Motor neuron (in vitro differentiated cells): Measurements from ENCODE around the gene TBCD. TPM values are rescaled to one million over a fixed set of nuclear protein-coding genes. Genes with fewer than 3 reads are reported as not detected.

Experiments used
- ATAC-seq, 8 experiments: fragments of 200-7000 bp; cut with Tn5 transposase; replicated peaks in 6 of 8; 2 replicates each; pipeline ENCODE4 v1.8.0; 2021; ENCODE audit warnings: mild to moderate bottlenecking in 8 of 8, moderate library complexity in 8 of 8
- H3K27ac ChIP-seq, 2 donors: fragments of 250-450 bp; sonication (Bioruptor Pico); 2 replicates each; pipeline ENCODE4 v1.9.0; 2021; ENCODE audit warnings: antibody characterized with exemption in 2 of 2, mild to moderate bottlenecking in 2 of 2, moderate library complexity in 1 of 2
- H3K4me1 ChIP-seq, 2 donors: fragments of 250-450 bp; sonication (Bioruptor Pico); replicated peaks in 1 of 2; 2 replicates each; pipeline ENCODE4 v1.6.1; 2021; ENCODE audit warnings: antibody characterized with exemption in 2 of 2, mild to moderate bottlenecking in 2 of 2, moderate library complexity in 1 of 2
- H3K4me3 ChIP-seq, 5 donors: fragments of 250-450 bp; sonication (Bioruptor Pico); 2 replicates each; pipeline ENCODE4 v1.9.0; 2021; ENCODE audit warnings: antibody characterized with exemption in 5 of 5, mild to moderate bottlenecking in 5 of 5, moderate library complexity in 4 of 5
- WGBS, 10 experiments: fragments of 450-650 bp; shearing (Covaris generic); methylation state at CpG; one replicate each; pipeline ENCODE4 v1.0.0; 2022; 5-methylcytosine and 5-hydroxymethylcytosine counted together
- in situ Hi-C, 9 experiments: fragments of 400-800 bp; cut with MboI; loops; one replicate each; pipeline ENCODE4 v1.15.0; 2021; ENCODE audit warnings: low sequenced_read_pairs in 9 of 9, low pct_unique_long_range_greater_than_20kb in 2 of 9; ENCODE audit not compliant: unreplicated experiment in 9 of 9
- total RNA-seq, 8 experiments: library from RNA; unstranded; fragments of 300-600 nt; gene quantifications; 2 replicates each; pipeline versions ENCODE4 v1.2.3 to v1.2.4, GENCODE V29; 2022

The TBCD gene
- total RNA-seq, 8 experiments from 2014 or later, result 27.2 to 94.3 (median 47.2) TPM

GRCh38 chr17:82814834-82815233 is 63.0 kb downstream of the TBCD start:
- no peak overlapping the region for H3K27ac ChIP-seq
- in situ Hi-C loops, result no loop called here
- H3K4me3 ChIP-seq, result no peak overlapping the region
- WGBS, 10 experiments, result 90 to 100% (median 93%) methylated on average over 2 to 16 of the region's 20 CpGs; no CpG with 5 or more reads in 6 of the 10 experiments
- no peak for ATAC-seq
- no peaks in the 10 kb centered on the region for H3K4me1 ChIP-seq

GRCh38 chr17:82815354-82815753 is 63.5 kb downstream of the TBCD start:
- 100% methylated on average over 1 of the region's 5 CpGs; no CpG with 5 or more reads in 8 of the 10 experiments for WGBS, 10 experiments
- in situ Hi-C loops, result no loop called here
- ATAC-seq, result peak in 1 of 8 experiments; percentile 34

GRCh38 chr17:82815790-82816305 is 64.0 kb downstream of the TBCD start:
- in situ Hi-C loops, result no loop called here
- WGBS, 10 experiments, result 64 to 100% (median 90%) methylated on average over 3 to 13 of the region's 13 CpGs

More at GRCh38 chr17:82815354-82815753, 63.5 kb downstream of the TBCD start:
- Histone ChIP-seq H3K4me1 (no peaks in the 10 kb centered on the region), H3K27ac (no peak overlapping the region), H3K4me3 (no peak overlapping the region)

GRCh38 chr17:82816358-82816757 is 64.5 kb downstream of the TBCD start:
- no peaks in the 10 kb centered on the region for H3K4me1 ChIP-seq
- ATAC-seq, result no peak
- in situ Hi-C loops, result no loop called here
- H3K4me3 ChIP-seq, result no peak overlapping the region
- no peak overlapping the region for H3K27ac ChIP-seq
- WGBS, 10 experiments, result 64 to 100% (median 93%) methylated on average over 3 to 5 of the region's 7 CpGs; no CpG with 5 or more reads in 3 of the 10 experiments

More at GRCh38 chr17:82815790-82816305, 64.0 kb downstream of the TBCD start:
- peak in 1 of 8 experiments; percentile 59 for ATAC-seq
- Histone ChIP-seq H3K4me1 (no peaks in the 10 kb centered on the region), H3K27ac (no peak overlapping the region), H3K4me3 (no peak overlapping the region)

GRCh38 chr17:82817947-82818346 is 66.1 kb downstream of the TBCD start:
- no peak for ATAC-seq
- 79 to 100% (median 98%) methylated on average over 1 to 4 of the region's 5 CpGs; no CpG with 5 or more reads in 4 of the 10 experiments for whole genome bisulfite sequencing, 10 experiments

GRCh38 chr17:82820278-82821251 is 68.7 kb downstream of the TBCD start:
- ATAC-seq, result peak in 2 of 8 experiments; percentile 30 to 35
- H3K4me3 ChIP-seq, result no peak overlapping the region
- no peak overlapping the region for H3K27ac ChIP-seq
- H3K4me1 ChIP-seq, result no peaks in the 10 kb centered on the region
- WGBS, 10 experiments, result 56 to 100% (median 93%) methylated on average over 1 to 4 of the region's 5 CpGs
- in situ Hi-C loops, result no loop called here

More at GRCh38 chr17:82817947-82818346, 66.1 kb downstream of the TBCD start:
- H3K27ac ChIP-seq, result no peak overlapping the region
- H3K4me1 ChIP-seq, result no peaks in the 10 kb centered on the region
- in situ Hi-C loops, result no loop called here
- no peak overlapping the region for H3K4me3 ChIP-seq

- no peak for ATAC-seq
- WGBS, 10 experiments, result 83 to 100% (median 100%) methylated on average over 1 to 2 of the region's 2 CpGs; no CpG with 5 or more reads in 2 of the 10 experiments
- Histone ChIP-seq H3K4me1 (no peaks in the 10 kb centered on the region), H3K4me3 (no peak overlapping the region), H3K27ac (no peak overlapping the region)
- in situ Hi-C loops, result no loop called here
Measured at GRCh38 chr17:82821554-82821953, 69.7 kb downstream of the TBCD start.

- Histone ChIP-seq H3K4me1 (no peaks in the 10 kb centered on the region), H3K4me3 (no peak overlapping the region), H3K27ac (no peak overlapping the region)
- WGBS, 10 experiments, result 74 to 100% (median 91%) methylated on average over 1 to 15 of the region's 16 CpGs
- in situ Hi-C loops, result no loop called here
- ATAC-seq, result no peak
Measured at GRCh38 chr17:82822281-82822680, 70.4 kb downstream of the TBCD start.

- H3K4me3 ChIP-seq, result no peak overlapping the region
- H3K4me1 ChIP-seq, result no peaks in the 10 kb centered on the region
- in situ Hi-C loops, result no loop called here
- peak in 2 of 8 experiments; percentile 28 to 49 for ATAC-seq
- WGBS, 10 experiments, result 67 to 100% (median 86%) methylated on average over 1 to 4 of the region's 5 CpGs; no CpG with 5 or more reads in 4 of the 10 experiments
- H3K27ac ChIP-seq, result no peak overlapping the region
Measured at GRCh38 chr17:82823004-82823403, 71.1 kb downstream of the TBCD start.

GRCh38 chr17:82825540-82826124 is 73.8 kb downstream of the TBCD start:
- no peak overlapping the region for H3K4me3 ChIP-seq
- no peaks in the 10 kb centered on the region for H3K4me1 ChIP-seq
- WGBS, 10 experiments, result 80 to 100% (median 100%) methylated on average over 1 to 6 of the region's 8 CpGs; no CpG with 5 or more reads in 1 of the 10 experiments
- in situ Hi-C loops, result no loop called here
- H3K27ac ChIP-seq, result no peak overlapping the region
- no peak for ATAC-seq

- Histone ChIP-seq H3K27ac (no peak overlapping the region), H3K4me3 (no peak overlapping the region), H3K4me1 (no peaks in the 10 kb centered on the region)
- in situ Hi-C loops, result no loop called here
- no peak for ATAC-seq
Measured at GRCh38 chr17:82826211-82826610, 74.3 kb downstream of the TBCD start.

- no peak for ATAC-seq
- H3K4me3 ChIP-seq, result no peak overlapping the region
- in situ Hi-C loops, result no loop called here
- no peak overlapping the region for H3K27ac ChIP-seq
- 92 to 100% (median 100%) methylated on average over 2 to 5 of the region's 7 CpGs; no CpG with 5 or more reads in 3 of the 10 experiments for WGBS, 10 experiments
- H3K4me1 ChIP-seq, result no peaks in the 10 kb centered on the region
Measured at GRCh38 chr17:82826956-82827355, 75.1 kb downstream of the TBCD start.

GRCh38 chr17:82828875-82829487 is 77.1 kb downstream of the TBCD start:
- no peak overlapping the region for H3K4me3 ChIP-seq
- no peak for ATAC-seq
- no peak overlapping the region for H3K27ac ChIP-seq
- WGBS, 10 experiments, result 86 to 100% (median 98%) methylated on average over 1 to 8 of the region's 26 CpGs; no CpG with 5 or more reads in 3 of the 10 experiments
- in situ Hi-C loops, result no loop called here
- H3K4me1 ChIP-seq, result no peaks in the 10 kb centered on the region
